Raji (cell line): ENCODE results near the gene PTPRD.

ENCODE experiments used
- POLR2A ChIP-seq: IDR thresholded peaks from 2 replicates; pipeline ENCODE4 v1.6.1; 2011; ENCODE audit warnings: low read depth, low read length, control low read depth; ENCODE audit not compliant: insufficient read depth

PTPRD gene

DNA sequence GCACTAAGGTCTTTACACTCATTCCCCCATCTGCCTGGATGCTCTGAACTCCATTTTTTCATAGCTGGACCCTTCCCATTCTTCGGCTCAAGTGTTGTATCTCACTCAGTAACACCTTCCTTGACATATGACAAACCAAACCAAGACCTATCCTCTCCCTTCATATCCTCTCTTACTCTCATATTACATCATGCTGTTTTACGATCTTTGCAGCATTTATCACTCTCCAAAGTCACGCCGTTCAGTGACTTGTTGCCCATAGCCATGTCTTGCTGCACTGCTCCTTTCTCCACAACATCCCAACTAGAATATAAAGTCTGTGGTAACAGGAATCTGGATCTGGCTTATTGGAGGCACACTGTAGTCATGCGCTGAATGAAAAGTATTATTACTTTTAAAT, 1889.6 kb downstream of the PTPRD start:
- TF ChIP-seq POLR2A: no peak

DNA sequence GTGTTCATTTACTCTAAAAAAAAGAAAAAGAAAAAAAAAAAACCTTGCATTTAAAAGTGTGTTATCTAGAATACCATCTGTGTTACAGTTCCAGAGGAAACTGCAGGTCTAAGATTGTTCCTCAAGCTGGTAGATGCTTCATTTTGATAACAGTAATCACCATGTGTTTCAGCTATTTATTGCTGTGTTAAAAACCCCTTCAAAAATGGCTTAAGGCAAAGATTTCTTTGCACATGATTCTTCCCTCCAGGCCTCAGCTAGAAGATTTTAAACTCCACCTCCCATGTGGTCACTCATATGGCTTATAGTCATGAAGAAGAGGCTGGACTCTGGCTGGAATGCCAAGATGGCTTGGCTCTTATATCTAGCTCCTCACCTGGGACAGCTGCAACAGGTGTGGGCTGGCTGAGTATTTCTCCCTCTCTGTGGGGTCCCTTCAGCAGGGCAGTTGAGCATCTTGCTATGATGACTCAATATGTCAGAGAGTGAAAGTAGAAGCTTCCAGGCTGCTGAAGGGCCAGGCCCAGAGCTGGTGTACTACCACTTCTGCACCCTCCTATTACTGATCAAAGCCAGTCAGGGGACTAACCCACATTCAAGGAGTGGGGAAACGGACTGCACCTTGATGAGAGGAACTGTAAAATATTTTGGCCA, 1892.8 kb downstream of the PTPRD start:
- no peak for TF ChIP-seq POLR2A

DNA sequence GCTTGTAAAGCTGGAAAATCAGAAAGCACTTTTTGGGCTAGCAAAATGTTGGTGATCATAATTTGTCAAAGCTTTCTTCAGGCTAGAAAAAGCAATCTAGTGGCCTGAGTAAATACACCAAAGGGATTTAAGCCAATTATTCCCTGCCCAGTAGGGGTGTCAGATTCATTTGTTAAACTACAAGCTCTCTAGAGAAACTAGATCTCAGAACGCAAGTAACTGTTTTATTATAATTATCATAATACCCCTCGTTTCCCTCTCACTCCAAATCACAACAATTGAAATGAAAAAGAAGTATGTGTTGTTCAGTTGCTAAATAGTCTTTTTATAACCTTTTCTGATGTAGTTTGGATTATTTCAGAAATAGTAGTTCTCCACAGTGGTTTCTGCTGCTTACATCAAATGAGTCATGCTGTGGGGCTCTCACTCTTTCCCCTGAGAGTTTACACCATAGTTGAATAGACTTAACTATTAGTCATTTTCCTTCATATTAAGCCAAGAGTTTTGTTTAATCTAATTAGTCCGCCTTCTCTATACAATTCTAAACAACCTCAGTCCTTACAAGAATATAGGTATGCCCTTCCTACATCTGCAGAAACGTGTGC, 1894.6 kb downstream of the PTPRD start:
- TF ChIP-seq POLR2A: no peak

DNA sequence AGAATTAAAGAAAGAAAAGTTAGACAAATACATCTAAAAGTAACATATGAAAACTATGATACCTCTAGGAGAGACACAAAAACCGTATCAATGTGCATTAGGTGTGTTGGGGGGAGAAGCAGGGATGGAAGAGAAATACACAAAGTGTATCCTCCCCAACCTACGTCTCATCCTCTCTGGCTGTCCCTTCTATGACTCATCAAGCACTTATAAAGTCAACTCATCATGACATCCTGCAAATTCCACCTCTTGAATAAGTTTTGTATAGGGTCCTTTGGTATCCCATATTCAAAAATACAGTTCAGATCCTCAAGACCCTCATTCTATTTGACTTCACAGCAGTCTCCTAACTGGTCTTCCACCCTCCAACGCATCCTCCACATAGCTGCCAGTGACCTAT, 1895.7 kb downstream of the PTPRD start:
- TF ChIP-seq POLR2A: no peak

DNA sequence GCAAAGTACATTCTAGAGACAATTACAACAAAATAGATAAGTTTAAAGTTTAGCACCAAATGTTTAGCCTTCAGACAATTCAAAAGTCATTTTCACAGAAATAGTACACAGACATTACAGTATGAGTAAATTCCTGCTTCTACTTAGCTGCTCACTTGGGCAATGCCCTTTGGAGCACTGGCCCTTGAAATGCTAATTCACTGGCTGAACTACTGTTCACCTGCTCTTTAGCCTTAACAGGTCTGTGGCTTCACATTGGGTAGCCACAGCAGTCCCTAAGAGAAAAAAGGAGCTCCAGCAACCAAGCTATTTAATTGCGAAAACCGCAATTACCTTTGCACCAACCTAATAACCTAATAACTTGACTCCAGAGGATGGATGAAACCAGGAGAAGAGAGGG, 1897.0 kb downstream of the PTPRD start:
- no peak for TF ChIP-seq POLR2A

DNA sequence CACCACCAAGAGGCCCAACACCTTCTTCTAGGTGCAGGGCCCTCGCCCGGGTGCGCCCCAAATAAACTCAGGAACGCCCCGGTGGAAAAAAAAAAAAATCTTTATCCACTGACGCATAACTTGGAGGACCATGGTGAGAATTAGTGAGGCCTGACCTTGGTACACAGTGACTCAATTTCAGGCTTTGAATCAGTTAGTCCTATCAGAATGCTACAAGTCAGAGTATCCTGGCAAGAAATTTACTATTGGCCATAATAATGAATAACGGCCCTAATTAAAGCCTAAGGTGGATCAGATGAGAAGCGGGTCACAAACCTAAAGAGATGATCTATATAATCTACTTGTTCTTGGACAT, 1899.0 kb downstream of the PTPRD start:
- TF ChIP-seq POLR2A: no peak

DNA sequence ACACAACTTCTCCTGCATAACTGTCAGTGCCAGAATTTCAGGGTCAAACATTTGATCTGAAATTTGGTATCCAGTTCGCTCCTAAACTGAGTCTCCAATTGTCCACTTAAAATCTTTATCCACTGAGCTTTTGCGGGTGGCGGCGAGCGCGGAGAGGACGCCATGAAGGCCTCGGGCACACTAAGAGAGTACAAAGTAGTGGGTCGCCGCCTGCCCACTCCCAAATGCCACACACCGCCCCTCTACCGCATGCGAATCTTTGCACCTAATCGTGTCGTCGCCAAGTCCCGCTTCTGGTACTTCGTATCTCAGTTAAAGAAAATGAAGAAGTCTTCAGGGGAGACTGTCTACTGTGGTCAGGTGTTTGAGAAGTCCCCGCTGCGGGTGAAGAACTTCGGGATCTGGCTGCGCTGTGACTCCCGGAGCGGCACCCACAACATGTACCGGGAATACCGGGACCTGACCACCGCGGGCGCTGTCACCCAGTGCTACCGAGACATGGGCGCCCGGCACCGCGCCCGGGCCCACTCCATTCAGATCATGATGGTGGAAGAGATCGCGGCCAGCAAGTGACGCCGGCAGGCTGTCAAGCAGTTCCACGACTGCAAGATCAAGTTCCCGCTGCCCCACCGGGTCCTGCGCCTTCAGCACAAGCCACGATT, 1899.5 kb downstream of the PTPRD start:
- no peak for TF ChIP-seq POLR2A

DNA sequence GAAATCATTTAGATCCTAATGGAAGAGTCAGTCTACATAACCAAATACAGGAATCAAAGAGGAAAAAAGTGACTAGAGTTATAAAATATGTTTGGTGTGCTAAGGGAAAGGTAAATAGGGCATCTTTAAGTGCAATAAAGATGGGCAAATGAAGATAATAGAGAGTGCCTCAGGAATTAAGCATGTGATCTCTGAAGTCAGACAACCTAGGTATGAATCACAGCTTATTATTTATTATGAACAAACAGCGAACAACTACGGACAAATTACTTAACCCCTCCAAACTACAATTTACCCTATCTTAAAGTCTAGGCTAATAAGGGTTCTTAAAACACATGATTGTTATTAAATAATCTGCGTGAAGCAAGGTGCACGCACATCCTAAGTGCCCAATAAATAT, 1903.1 kb downstream of the PTPRD start:
- no peak for TF ChIP-seq POLR2A

DNA sequence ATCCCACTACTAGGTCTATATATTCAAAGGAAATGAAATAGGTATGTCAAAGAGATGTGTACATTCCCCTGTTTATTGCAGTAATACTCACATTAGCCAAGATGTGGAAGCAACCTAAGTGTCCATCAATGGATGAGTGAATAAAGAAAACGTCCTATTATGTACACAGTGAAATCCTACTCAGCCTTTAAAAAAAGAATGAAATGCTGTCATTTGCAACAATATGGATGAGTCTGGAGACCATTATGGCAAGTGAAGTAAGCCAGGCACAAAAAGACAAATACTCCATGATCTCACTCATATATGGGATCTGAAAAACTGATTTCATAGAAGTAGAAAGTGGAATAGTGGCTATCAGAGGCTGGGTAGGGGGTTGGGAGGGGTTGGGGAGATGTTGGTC, 1904.1 kb downstream of the PTPRD start:
- TF ChIP-seq POLR2A: no peak

DNA sequence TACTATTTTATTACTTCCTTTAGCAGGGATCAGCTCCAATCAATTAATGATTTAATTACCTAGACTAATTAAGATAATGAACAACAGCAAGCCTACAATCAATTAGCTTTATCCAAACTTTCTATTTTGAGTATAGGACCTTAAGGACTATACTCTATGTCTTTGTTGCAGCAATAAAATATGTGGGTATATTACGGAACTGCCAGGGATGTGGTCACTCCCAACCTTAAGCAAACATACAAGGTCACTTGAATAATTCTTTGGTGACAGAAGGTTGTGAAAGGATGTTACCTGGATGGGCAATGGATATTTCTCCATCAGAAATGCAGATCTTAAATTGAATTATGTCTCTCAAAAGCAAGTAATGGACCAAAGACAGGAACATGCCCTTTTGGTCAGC, 1905.8 kb downstream of the PTPRD start:
- TF ChIP-seq POLR2A: no peak

DNA sequence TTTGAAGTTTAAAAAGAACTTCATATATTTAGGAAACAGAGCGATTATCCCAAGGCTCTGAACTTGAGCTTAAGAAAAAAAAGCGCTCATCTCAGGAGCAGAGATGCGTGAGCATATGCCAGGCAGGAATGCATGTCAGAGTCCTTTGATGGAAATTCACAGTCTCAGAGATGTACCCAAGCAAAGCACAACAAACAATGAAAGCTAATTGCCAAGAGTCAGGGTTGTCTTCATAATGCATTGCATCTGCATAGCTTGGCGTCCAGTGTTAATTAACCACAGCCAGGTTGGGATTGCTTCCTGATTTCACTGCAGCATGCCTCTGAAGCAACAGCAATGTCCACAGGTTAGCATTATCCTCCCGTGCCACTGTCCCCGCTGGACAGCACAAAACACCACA, 1906.3 kb downstream of the PTPRD start:
- no peak for TF ChIP-seq POLR2A

DNA sequence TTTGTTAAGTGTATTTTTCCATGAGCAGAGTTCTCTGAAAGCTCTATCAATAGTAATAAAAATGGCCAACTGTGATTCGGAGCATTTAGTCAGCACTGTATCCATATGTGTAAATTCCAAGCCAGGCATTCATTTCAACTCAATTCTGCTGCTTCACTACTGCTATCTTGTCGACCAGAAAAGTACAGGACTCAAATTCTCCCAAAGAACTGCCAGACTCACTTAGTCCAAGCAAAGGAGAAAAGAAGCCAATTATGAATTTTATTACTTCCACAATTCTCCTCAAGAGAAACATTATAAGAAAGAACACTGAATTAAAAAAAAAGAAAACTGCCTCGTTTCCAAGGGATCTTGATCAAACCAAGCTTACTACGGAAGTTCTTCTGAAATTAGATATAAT, 1906.9 kb downstream of the PTPRD start:
- no peak for TF ChIP-seq POLR2A

DNA sequence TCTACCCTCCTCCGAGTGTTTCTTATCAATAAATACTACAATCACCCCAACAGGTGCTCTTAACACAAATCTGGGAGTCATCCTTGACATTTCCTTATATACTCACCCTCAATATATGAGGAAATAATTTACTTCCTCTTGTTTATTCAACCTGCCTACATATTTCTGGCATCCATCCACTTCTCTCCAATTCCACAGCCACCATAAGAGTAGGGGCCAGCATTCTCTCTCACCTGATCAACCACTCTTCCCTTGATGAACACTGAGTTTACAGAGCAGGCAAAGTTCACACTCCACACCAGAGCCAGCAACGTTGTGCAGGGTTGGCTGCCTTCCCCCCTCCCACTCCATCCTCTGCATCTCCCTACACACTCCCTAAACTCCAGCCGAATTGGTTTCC, 1908.9 kb downstream of the PTPRD start:
- TF ChIP-seq POLR2A: no peak

DNA sequence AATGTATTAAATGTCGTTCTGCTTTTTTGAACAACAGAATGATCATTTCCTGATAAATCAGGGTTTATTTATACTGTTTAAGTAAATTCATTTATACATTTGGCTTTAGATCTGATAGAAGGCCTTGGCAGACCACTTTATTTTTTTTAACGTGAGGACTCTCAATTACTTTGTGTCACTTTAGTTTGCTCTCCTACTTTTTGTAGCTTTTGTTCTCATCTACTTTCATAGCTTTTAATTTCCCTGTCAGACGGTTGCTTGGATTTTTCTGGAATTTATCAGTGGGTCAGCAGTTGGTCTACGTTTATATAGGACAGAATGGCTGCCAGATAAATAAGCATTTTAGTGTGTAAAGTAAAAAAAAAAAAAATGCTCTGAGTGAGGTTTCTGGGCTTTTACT, 1910.9 kb downstream of the PTPRD start:
- no peak for TF ChIP-seq POLR2A

DNA sequence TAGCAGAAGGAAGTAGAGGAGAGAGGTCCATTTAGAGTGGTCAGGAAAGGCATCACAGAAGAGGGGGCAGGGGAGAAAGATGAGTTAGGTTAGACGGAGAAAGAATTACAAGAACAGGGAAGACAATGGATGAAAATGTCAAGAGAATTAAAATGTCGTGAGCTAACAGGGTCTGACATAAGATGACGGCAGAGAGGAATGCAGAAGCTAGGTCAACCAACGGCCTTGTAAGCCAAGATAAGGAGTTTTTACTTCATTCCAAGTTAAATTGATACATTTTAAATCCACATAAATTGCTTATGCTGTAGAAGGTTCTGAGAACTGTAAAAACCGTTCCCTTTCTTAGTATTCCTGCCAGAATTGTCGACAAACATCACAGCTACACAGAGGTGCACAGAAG, 1916.3 kb downstream of the PTPRD start:
- no peak for TF ChIP-seq POLR2A

DNA sequence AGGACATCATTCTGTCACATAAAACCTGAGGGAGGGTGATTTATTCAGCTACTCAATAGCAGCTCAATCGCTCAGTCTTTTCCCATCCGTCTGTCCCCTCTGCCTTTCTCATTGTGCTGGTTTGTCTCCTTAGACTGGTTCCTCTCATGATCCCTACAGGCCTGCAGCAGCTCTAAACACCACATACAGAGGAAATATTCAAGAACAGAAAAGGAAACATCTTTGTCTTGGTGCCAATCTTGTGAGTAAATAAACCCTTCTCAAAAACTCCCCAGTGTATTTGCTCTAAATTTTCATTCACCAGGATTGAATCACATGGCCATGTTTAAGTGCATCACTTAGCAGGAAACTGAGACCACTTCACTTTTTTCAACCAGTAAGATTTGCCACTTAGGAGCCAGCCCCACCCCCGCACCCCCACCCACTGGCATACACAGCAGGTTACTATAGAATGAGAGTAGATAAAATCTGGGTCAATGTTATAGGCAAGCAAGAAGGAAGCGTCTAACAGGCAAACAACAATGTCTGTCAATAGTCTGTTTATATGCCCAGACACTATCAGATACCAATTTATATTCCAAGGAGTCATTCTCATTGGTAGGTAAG, 1917.7 kb downstream of the PTPRD start:
- TF ChIP-seq POLR2A: no peak
